Pancreas (tissue), 10 donors: ENCODE measurements around the gene PCAT6. TPM values are rescaled to one million over a fixed set of nuclear protein-coding genes. Genes with fewer than 3 reads are reported as not detected.
"Not testable (repeated sequence)": the region's sequence is repeated elsewhere in the genome, so short reads cannot be mapped to it uniquely, and the experiment has no call there.

Experiments
- ATAC-seq, 4 donors: fragments of 200-7000 bp; cut with Tn5 transposase; one replicate each; pipeline versions ENCODE4 v1.8.0 to v1.9.1; 2020; ENCODE audit warnings: mild to moderate bottlenecking in 4 of 4, moderate library complexity in 4 of 4
- DNase-seq, 6 donors: peaks; one replicate each; pipeline ENCODE4 v3.0.0-alpha.2; 2020
- FAIRE-seq: peaks from 2 replicates; lab custom pipeline; 2012; peaks lifted over from hg19 to GRCh38; lab: Jason Lieb, UNC
- H3K27ac ChIP-seq, 4 donors: fragments of 200-600 bp; sonication (generic); 1 replicate in 3 of 4; 2 replicates in 1 of 4; pipeline versions ENCODE4 v1.5.0 to v1.8.0; 2020
- H3K27me3 ChIP-seq, 4 donors: fragments of 200-600 bp; one replicate each; pipeline ENCODE4 v1.8.0; 2021
- H3K36me3 ChIP-seq, 3 donors: fragments of 200-600 bp; sonication (generic) in 1 of 3; one replicate each; pipeline versions ENCODE4 v1.5.0 to v1.8.0; 2020 to 2021
- H3K4me1 ChIP-seq, 3 donors: fragments of 200-600 bp; one replicate each; pipeline ENCODE4 v1.8.0; 2021
- H3K4me3 ChIP-seq, 4 donors: fragments of 200-600 bp; sonication (generic) in 2 of 4; one replicate each; pipeline versions ENCODE4 v1.5.0 to v1.8.0; 2020 to 2021
- H3K9me3 ChIP-seq, 4 donors: fragments of 200-600 bp; one replicate each; pipeline ENCODE4 v1.8.0; 2021
- CTCF ChIP-seq, 4 donors: fragments of 200-600 bp; sonication (generic) in 3 of 4; IDR thresholded peaks; one replicate each; pipeline versions ENCODE4 v1.5.0 to v1.8.0; 2021; ENCODE audit warnings: antibody characterized with exemption in 4 of 4
- WGBS, 2 donors: extraction: QIAGEN DNeasy Blood & Tissue Kit; methylation state at CpG; one replicate each; pipeline ENCODE4 v1.1.7; 2013; 5-methylcytosine and 5-hydroxymethylcytosine counted together
- intact Hi-C, 3 donors: fragments of 100-400 bp; cut with DNase I; formaldehyde crosslinking; loops; one replicate each; pipeline versions ENCODE4 v1.11.1 to v1.14.2; 2022
- polyA plus RNA-seq, 2 donors: library from polyadenylated mRNA; stranded (reverse); fragments of 200-250 nt; gene quantifications; one replicate each; pipeline ENCODE4 v1.2.3, GENCODE V29; 2013
- total RNA-seq, 6 donors: library from RNA; stranded (reverse); fragmentation: NEBNext Ultra II Directional in 4 of 6; extraction: Animal tissue kit (Norgen Biotek cat#: 25700) in 4 of 6; gene quantifications; one replicate each; pipeline versions ENCODE4 v1.2.1 to v1.2.4, GENCODE V29; 2021 to 2023
- donor health status: healthy with polysubstance abuse.
- donor health status: DM: no; HTN: no; CAD: no; lungs with moderate emphysema.
- donor health status: DM: no; HTN: no; CAD: no.
- donor health status: control.
- donor health status: control.
- donor health status: Bipolar disorder and iron deficiency.
- donor health status: DM: yes; HTN: yes; CAD: no.
- donor health status: DM: no; HTN: no; CAD: no.
- donor health status: DM: no; HTN: no; CAD: no.
- donor health status: DM: yes; HTN: yes; CAD: no.

PCAT6 gene
- total and polyA plus RNA-seq, 8 donors = 0.31 to 2.5 (median 0.82) TPM

- Histone ChIP-seq H3K27ac (no peak overlapping the region), H3K36me3 (no peaks in the 10 kb centered on the region), H3K9me3 (no peaks in the 10 kb centered on the region), H3K4me3 (no peak overlapping the region), H3K27me3 (no peaks in the 10 kb centered on the region), H3K4me1 (no peaks in the 10 kb centered on the region)
- DNase-seq = no peak
- 74 to 78% methylated on average over 10 of the region's 10 CpGs for WGBS, 2 donors
- TF ChIP-seq CTCF (IDR thresholded peaks at IDR 0.05) = no peak
- intact Hi-C loops = no loop called here
- ATAC-seq = no peak
- no peak for FAIRE-seq
Measured at GRCh38 chr1:202815120-202815519, 4.4 kb downstream of the PCAT6 start.

GRCh38 chr1:202818819-202819218 is 8.1 kb downstream of the PCAT6 start:
- H3K4me3 ChIP-seq = no peak overlapping the region
- TF ChIP-seq CTCF (IDR thresholded peaks at IDR 0.05) = no peak
- FAIRE-seq (no peak), ATAC-seq (no peak), DNase-seq (no peak)
- no peaks in the 10 kb centered on the region for H3K4me1 ChIP-seq
- WGBS, 2 donors = 50 to 55% methylated on average over 1 of the region's 1 CpG
- H3K27me3 ChIP-seq = no peaks in the 10 kb centered on the region
- H3K36me3 ChIP-seq = no peaks in the 10 kb centered on the region
- H3K9me3 ChIP-seq = no peaks in the 10 kb centered on the region
- H3K27ac ChIP-seq = no peak overlapping the region
- intact Hi-C loops = no loop called here

GRCh38 chr1:202821467-202821866 is 10.7 kb downstream of the PCAT6 start:
- FAIRE-seq = no peak
- no peak for TF ChIP-seq CTCF (IDR thresholded peaks at IDR 0.05)
- no peaks in the 10 kb centered on the region for H3K27me3 ChIP-seq
- H3K9me3 ChIP-seq = no peaks in the 10 kb centered on the region
- no peaks in the 10 kb centered on the region for H3K36me3 ChIP-seq
- no peak overlapping the region for H3K27ac ChIP-seq
- no peak for DNase-seq
- ATAC-seq = no peak
- intact Hi-C loops = no loop called here
- 43 to 53% methylated on average over 2 of the region's 2 CpGs for WGBS, 2 donors
- no peaks in the 10 kb centered on the region for H3K4me1 ChIP-seq
- H3K4me3 ChIP-seq = no peak overlapping the region

GRCh38 chr1:202825748-202826147 is 15.0 kb downstream of the PCAT6 start:
- intact Hi-C loops = no loop called here
- DNase-seq (no peak), ATAC-seq (no peak), FAIRE-seq (no peak)
- H3K27me3 ChIP-seq = no peaks in the 10 kb centered on the region
- no peaks in the 10 kb centered on the region for H3K9me3 ChIP-seq
- H3K36me3 ChIP-seq = no peaks in the 10 kb centered on the region
- TF ChIP-seq CTCF (IDR thresholded peaks at IDR 0.05) = no peak
- WGBS, 2 donors = 86 to 91% methylated on average over 7 of the region's 7 CpGs
- no peak overlapping the region for H3K27ac ChIP-seq
- H3K4me3 ChIP-seq = no peak overlapping the region
- no peaks in the 10 kb centered on the region for H3K4me1 ChIP-seq

GRCh38 chr1:202829223-202829622 is 18.5 kb downstream of the PCAT6 start:
- FAIRE-seq, H3K36me3 ChIP-seq, intact Hi-C loops, H3K27me3 ChIP-seq, H3K27ac ChIP-seq, H3K9me3 ChIP-seq, H3K4me3 ChIP-seq, H3K4me1 ChIP-seq, ATAC-seq, DNase-seq: not testable (repeated sequence)
- 94 to 97% methylated on average over 9 of the region's 9 CpGs for WGBS, 2 donors
